Large intestine (tissue), 3 donors: Measurements from ENCODE around the gene ABHD13. TPM values are rescaled to one million over a fixed set of nuclear protein-coding genes. Genes with fewer than 3 reads are reported as not detected.
"Not testable (repeated sequence)": the region's sequence is repeated elsewhere in the genome, so short reads cannot be mapped to it uniquely, and the experiment has no call there.

Experiments
- DNase-seq, 2 donors: peaks; one replicate each; pipeline versions ENCODE4 v3.0.0 to v3.0.0-alpha.2; 2013
- H3K27ac ChIP-seq: one replicate; pipeline ENCODE4 v1.5.1; 2013; ENCODE audit warnings: low read length
- H3K27me3 ChIP-seq: 2 replicates; pipeline ENCODE4 v1.6.1; 2013; ENCODE audit warnings: low read length; ENCODE audit not compliant: control insufficient read depth, insufficient read depth
- H3K36me3 ChIP-seq: 2 replicates; pipeline ENCODE4 v1.6.1; 2013; ENCODE audit warnings: low read length; ENCODE audit not compliant: control insufficient read depth, insufficient read depth
- H3K4me1 ChIP-seq: one replicate; pipeline ENCODE4 v1.6.1; 2013; ENCODE audit warnings: low read length; ENCODE audit not compliant: control insufficient read depth, insufficient read depth
- H3K4me3 ChIP-seq: one replicate; pipeline ENCODE4 v1.5.1; 2013; ENCODE audit warnings: low read length
- H3K9me3 ChIP-seq: one replicate; pipeline ENCODE4 v1.6.1; 2013; ENCODE audit warnings: mild to moderate bottlenecking, low read depth, low read length, moderate library complexity; ENCODE audit not compliant: control insufficient read depth
- WGBS: methylation state at CpG from one replicate; pipeline ENCODE4 v1.1.5; 2013; ENCODE audit warnings: low lambda C conversion rate; ENCODE audit not compliant: insufficient coverage; 5-methylcytosine and 5-hydroxymethylcytosine counted together
- polyA plus RNA-seq: library from polyadenylated mRNA; unstranded; fragments of 120-200 nt; gene quantifications from one replicate; pipeline ENCODE4 v1.2.1, GENCODE V29; 2013

ABHD13 gene
- polyA plus RNA-seq, 1 donor, result 12.9 TPM

GRCh38 chr13:108194435-108194936 is 23.7 kb upstream of the ABHD13 start:
- H3K4me3 ChIP-seq, result no peak overlapping the region
- no CpG with 5 or more reads among the region's 5 CpGs for WGBS
- DNase-seq, result no peak

GRCh38 chr13:108195146-108195545 is 23.0 kb upstream of the ABHD13 start:
- DNase-seq, result no peak
- Histone ChIP-seq H3K27me3 (no peaks in the 10 kb centered on the region), H3K9me3 (peaks cover 18% of the 10 kb centered on the region), H3K4me1 (no peaks in the 10 kb centered on the region), H3K36me3 (no peaks in the 10 kb centered on the region), H3K4me3 (no peak overlapping the region), H3K27ac (no peak overlapping the region)
- WGBS, result no CpG with 5 or more reads among the region's 1 CpG

More at GRCh38 chr13:108194435-108194936, 23.7 kb upstream of the ABHD13 start:
- Histone ChIP-seq H3K4me1 (no peaks in the 10 kb centered on the region), H3K36me3 (no peaks in the 10 kb centered on the region), H3K27me3 (no peaks in the 10 kb centered on the region), H3K27ac (no peak overlapping the region), H3K9me3 (peaks cover 18% of the 10 kb centered on the region)

GRCh38 chr13:108195861-108196260 is 22.3 kb upstream of the ABHD13 start:
- WGBS, result no CpG with 5 or more reads among the region's 5 CpGs
- H3K9me3 ChIP-seq, result peaks cover 18% of the 10 kb centered on the region
- no peak overlapping the region for H3K27ac ChIP-seq
- no peak for DNase-seq
- H3K4me1 ChIP-seq, result no peaks in the 10 kb centered on the region
- H3K4me3 ChIP-seq, result no peak overlapping the region
- H3K36me3 ChIP-seq, result no peaks in the 10 kb centered on the region
- no peaks in the 10 kb centered on the region for H3K27me3 ChIP-seq

- Histone ChIP-seq H3K27me3 (peaks cover 3% of the 10 kb centered on the region), H3K27ac (no peak overlapping the region), H3K36me3 (no peaks in the 10 kb centered on the region), H3K4me3 (no peak overlapping the region), H3K9me3 (peaks cover 2% of the 10 kb centered on the region), H3K4me1 (no peaks in the 10 kb centered on the region)
- WGBS, result 100% methylated on average over 1 of the region's 1 CpG
- no peak for DNase-seq
Measured at GRCh38 chr13:108200781-108201398, 17.3 kb upstream of the ABHD13 start.

GRCh38 chr13:108210551-108210950 is 7.6 kb upstream of the ABHD13 start:
- DNase-seq, result no peak
- Histone ChIP-seq H3K27ac (no peak overlapping the region), H3K36me3 (peaks cover 7% of the 10 kb centered on the region), H3K4me3 (no peak overlapping the region), H3K9me3 (no peaks in the 10 kb centered on the region), H3K4me1 (no peaks in the 10 kb centered on the region), H3K27me3 (no peaks in the 10 kb centered on the region)
- 89% methylated on average over 1 of the region's 2 CpGs for WGBS

GRCh38 chr13:108212886-108213285 is 5.3 kb upstream of the ABHD13 start:
- H3K27me3 ChIP-seq, result no peaks in the 10 kb centered on the region
- DNase-seq, result no peak
- H3K27ac ChIP-seq, result no peak overlapping the region
- H3K4me1 ChIP-seq, result peaks cover 7% of the 10 kb centered on the region
- no peak overlapping the region for H3K4me3 ChIP-seq
- H3K36me3 ChIP-seq, result peaks cover 7% of the 10 kb centered on the region
- no peaks in the 10 kb centered on the region for H3K9me3 ChIP-seq
- WGBS, result no CpG with 5 or more reads among the region's 4 CpGs

- DNase-seq, result no peak
- Histone ChIP-seq H3K27me3 (no peaks in the 10 kb centered on the region), H3K36me3 (peaks cover 7% of the 10 kb centered on the region), H3K4me1 (peaks cover 7% of the 10 kb centered on the region), H3K4me3 (peak overlapping the region; percentile 25), H3K27ac (no peak overlapping the region), H3K9me3 (no peaks in the 10 kb centered on the region)
- 62% methylated on average over 4 of the region's 5 CpGs for WGBS
Measured at GRCh38 chr13:108213946-108214345, 4.2 kb upstream of the ABHD13 start.

GRCh38 chr13:108214441-108215271 is 3.5 kb upstream of the ABHD13 start:
- H3K27ac ChIP-seq, result no peak overlapping the region
- no peaks in the 10 kb centered on the region for H3K9me3 ChIP-seq
- peaks cover 4% of the 10 kb centered on the region for H3K36me3 ChIP-seq
- H3K4me1 ChIP-seq, result peaks cover 7% of the 10 kb centered on the region
- no peaks in the 10 kb centered on the region for H3K27me3 ChIP-seq
- peak overlapping the region; percentile 40 for H3K4me3 ChIP-seq
- no CpG with 5 or more reads among the region's 41 CpGs for WGBS
- peak in 1 of 2 donors; percentile 22 for DNase-seq

- H3K9me3 ChIP-seq, result no peaks in the 10 kb centered on the region
- WGBS, result no CpG with 5 or more reads among the region's 26 CpGs
- H3K27ac ChIP-seq, result peak within 1 kb of the TSS; percentile 2
- H3K4me1 ChIP-seq, result peaks cover 7% of the 10 kb centered on the region
- DNase-seq, result peak; percentile 95 to 96
- peaks cover under 1% of the 10 kb centered on the region for H3K36me3 ChIP-seq
- peak within 1 kb of the TSS; percentile 40 for H3K4me3 ChIP-seq
- H3K27me3 ChIP-seq, result no peaks in the 10 kb centered on the region
Measured at GRCh38 chr13:108215436-108215835, 2.8 kb upstream of the ABHD13 start, which contains the start of gene LIG4. Gene LIG4 (minus strand): TSS chr13:108215536. CDS start chr13:108211268, 4,268 bp downstream.

- Histone ChIP-seq H3K4me3 (peak overlapping the region; percentile 76), H3K27ac (peak overlapping the region; percentile 83)
- not testable (repeated sequence) for H3K4me1 ChIP-seq, H3K27me3 ChIP-seq, H3K36me3 ChIP-seq, H3K9me3 ChIP-seq, DNase-seq
- 65% methylated on average over 5 of the region's 27 CpGs for WGBS
Measured at GRCh38 chr13:108217307-108218043, 717 bp upstream of the ABHD13 start.
